Endodermal cell (in vitro differentiated cells): ENCODE measurements around the gene TBC1D23. TPM values are rescaled to one million over a fixed set of nuclear protein-coding genes. Genes with fewer than 3 reads are reported as not detected.

Source experiments
- DNase-seq: peaks from one replicate; pipeline ENCODE4 v3.0.0-alpha.2; 2017
- H3K27ac ChIP-seq: 2 replicates; pipeline ENCODE4 v1.5.1; 2013; ENCODE audit warnings: mild to moderate bottlenecking, low read depth, low read length, moderate library complexity
- H3K27me3 ChIP-seq: 2 replicates; pipeline ENCODE4 v1.6.1; 2013; ENCODE audit warnings: mild to moderate bottlenecking, low read length, moderate library complexity; ENCODE audit not compliant: insufficient read depth, control insufficient read depth, poor library complexity, severe bottlenecking
- H3K36me3 ChIP-seq: 2 replicates; pipeline ENCODE4 v1.7.0; 2013; ENCODE audit warnings: mild to moderate bottlenecking, low read length, moderate library complexity; ENCODE audit not compliant: control insufficient read depth, insufficient read depth
- H3K4me1 ChIP-seq: one replicate; pipeline ENCODE4 v1.7.0; 2013; ENCODE audit warnings: low read length; ENCODE audit not compliant: control insufficient read depth, insufficient read depth
- H3K4me3 ChIP-seq: 2 replicates; pipeline ENCODE4 v1.5.1; 2013; ENCODE audit warnings: mild to moderate bottlenecking, low read length, moderate library complexity
- H3K9ac ChIP-seq: 2 replicates; pipeline ENCODE4 v1.6.1; 2013; ENCODE audit warnings: mild to moderate bottlenecking, low read length, moderate library complexity; ENCODE audit not compliant: poor library complexity, severe bottlenecking; ENCODE audit errors: extremely low read depth
- H3K9me3 ChIP-seq: 2 replicates; pipeline ENCODE4 v1.6.1; 2013; ENCODE audit warnings: mild to moderate bottlenecking, low read length, moderate library complexity; ENCODE audit not compliant: control insufficient read depth
- H3K27ac Mint-ChIP-seq: 2 replicates; pipeline ENCODE4 v1.8.0; 2020; ENCODE audit warnings: mixed read lengths
- H3K27me3 Mint-ChIP-seq: 2 replicates; pipeline ENCODE4 v1.8.0; 2021; ENCODE audit warnings: mild to moderate bottlenecking, mixed read lengths; ENCODE audit not compliant: insufficient read depth
- H3K36me3 Mint-ChIP-seq: 2 replicates; pipeline ENCODE4 v1.8.0; 2020; ENCODE audit warnings: low read depth, mixed read lengths
- H3K4me1 Mint-ChIP-seq: 2 replicates; pipeline ENCODE4 v1.8.0; 2020; ENCODE audit warnings: mixed read lengths
- H3K4me3 Mint-ChIP-seq: 2 replicates; pipeline ENCODE4 v1.8.0; 2020; ENCODE audit warnings: mild to moderate bottlenecking, moderate library complexity, mixed read lengths
- H3K9me3 Mint-ChIP-seq: 2 replicates; pipeline ENCODE4 v1.8.0; 2020; ENCODE audit warnings: mild to moderate bottlenecking, mixed read lengths
- WGBS, 2 experiments: methylation state at CpG; one replicate each; pipeline versions ENCODE4 v1.1.5 to v1.1.7; 2013; ENCODE audit warnings: missing lambda C conversion rate in 2 of 2, mixed read lengths in 1 of 2; ENCODE audit not compliant: insufficient coverage in 1 of 2, insufficient read length in 1 of 2; 5-methylcytosine and 5-hydroxymethylcytosine counted together
- total RNA-seq, 2 donors: library from RNA; stranded (reverse); fragmentation: NEBNext Ultra II Directional in 1 of 2; extraction: Animal tissue kit (Norgen Biotek cat#: 25700) in 1 of 2; gene quantifications; 2 replicates in 1 of 2; 3 replicates in 1 of 2; pipeline ENCODE4 v1.2.1, GENCODE V29; 2021
- TF ChIP-seq, protein P1 (sequence below): fragments of 200-600 bp; sonication (generic); conservative IDR thresholded peaks from 2 replicates; pipeline ENCODE4 v1.5.0; 2021; ENCODE audit warnings: antibody characterized with exemption, mild to moderate bottlenecking

TBC1D23 gene
- total RNA-seq, 2 donors from 2014 or later = 30.9 to 32.0 TPM

- 100% methylated on average over 1 of the region's 1 CpG; no CpG with 5 or more reads in 1 of the 2 experiments for WGBS, 2 experiments
- no peak overlapping the region for H3K4me3 Mint-ChIP-seq
These were observed 5.7 kb downstream of the TBC1D23 start for GRCh38 chr3:100266531-100266930.

DNA sequence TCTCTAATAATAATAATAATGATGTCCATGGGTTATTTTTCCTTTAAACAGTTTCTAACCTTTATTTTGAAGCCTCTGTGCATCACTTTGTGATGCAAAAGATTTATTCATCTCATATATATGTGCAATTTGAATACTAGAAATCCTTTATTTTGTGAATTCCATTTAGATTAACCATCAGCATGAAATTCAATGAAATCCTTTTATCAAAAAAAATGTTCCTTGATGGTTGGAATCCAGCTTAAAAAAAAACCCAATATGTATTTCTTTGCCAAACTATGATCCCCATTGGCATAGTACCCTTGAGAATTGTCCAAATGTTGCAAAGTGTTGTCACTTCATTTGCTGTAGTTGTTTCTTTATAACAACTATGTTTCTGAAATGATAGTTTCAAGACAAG is 7.4 kb downstream of the TBC1D23 start:
- TF ChIP-seq, protein P1, sequence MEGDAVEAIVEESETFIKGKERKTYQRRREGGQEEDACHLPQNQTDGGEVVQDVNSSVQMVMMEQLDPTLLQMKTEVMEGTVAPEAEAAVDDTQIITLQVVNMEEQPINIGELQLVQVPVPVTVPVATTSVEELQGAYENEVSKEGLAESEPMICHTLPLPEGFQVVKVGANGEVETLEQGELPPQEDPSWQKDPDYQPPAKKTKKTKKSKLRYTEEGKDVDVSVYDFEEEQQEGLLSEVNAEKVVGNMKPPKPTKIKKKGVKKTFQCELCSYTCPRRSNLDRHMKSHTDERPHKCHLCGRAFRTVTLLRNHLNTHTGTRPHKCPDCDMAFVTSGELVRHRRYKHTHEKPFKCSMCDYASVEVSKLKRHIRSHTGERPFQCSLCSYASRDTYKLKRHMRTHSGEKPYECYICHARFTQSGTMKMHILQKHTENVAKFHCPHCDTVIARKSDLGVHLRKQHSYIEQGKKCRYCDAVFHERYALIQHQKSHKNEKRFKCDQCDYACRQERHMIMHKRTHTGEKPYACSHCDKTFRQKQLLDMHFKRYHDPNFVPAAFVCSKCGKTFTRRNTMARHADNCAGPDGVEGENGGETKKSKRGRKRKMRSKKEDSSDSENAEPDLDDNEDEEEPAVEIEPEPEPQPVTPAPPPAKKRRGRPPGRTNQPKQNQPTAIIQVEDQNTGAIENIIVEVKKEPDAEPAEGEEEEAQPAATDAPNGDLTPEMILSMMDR = no peak
- Mint-ChIP-seq H3K4me3 (no peak overlapping the region), H3K36me3 (no peaks in the 10 kb centered on the region), H3K4me1 (peaks cover 35% of the 10 kb centered on the region), H3K27ac (no peak overlapping the region), H3K9me3 (no peaks in the 10 kb centered on the region), H3K27me3 (no peaks in the 10 kb centered on the region)
- Histone ChIP-seq H3K4me1 (peaks cover 3% of the 10 kb centered on the region), H3K9ac (no peak overlapping the region), H3K27ac (no peak overlapping the region), H3K36me3 (no peaks in the 10 kb centered on the region), H3K4me3 (no peak overlapping the region), H3K9me3 (no peaks in the 10 kb centered on the region), H3K27me3 (no peaks in the 10 kb centered on the region)
- DNase-seq = no peak

More at GRCh38 chr3:100266531-100266930, 5.7 kb downstream of the TBC1D23 start:
- TF ChIP-seq, protein P1 = no peak
- H3K9me3 ChIP-seq = no peaks in the 10 kb centered on the region
- H3K36me3 ChIP-seq = no peaks in the 10 kb centered on the region
- H3K27ac ChIP-seq = no peak overlapping the region
- no peak overlapping the region for H3K4me3 ChIP-seq
- Mint-ChIP-seq H3K4me1 (peaks cover 34% of the 10 kb centered on the region), H3K27me3 (no peaks in the 10 kb centered on the region), H3K9me3 (no peaks in the 10 kb centered on the region), H3K36me3 (no peaks in the 10 kb centered on the region), H3K27ac (no peak overlapping the region)
- no peak overlapping the region for H3K9ac ChIP-seq
- H3K27me3 ChIP-seq = no peaks in the 10 kb centered on the region
- DNase-seq = no peak
- H3K4me1 ChIP-seq = peaks cover 3% of the 10 kb centered on the region

GRCh38 chr3:100269001-100269400 is 8.2 kb downstream of the TBC1D23 start:
- Histone ChIP-seq H3K36me3 (no peaks in the 10 kb centered on the region), H3K27ac (no peak overlapping the region), H3K9ac (no peak overlapping the region), H3K27me3 (no peaks in the 10 kb centered on the region), H3K9me3 (no peaks in the 10 kb centered on the region), H3K4me1 (peaks cover 3% of the 10 kb centered on the region), H3K4me3 (no peak overlapping the region)
- Mint-ChIP-seq H3K4me1 (peaks cover 34% of the 10 kb centered on the region), H3K27ac (no peak overlapping the region), H3K4me3 (no peak overlapping the region), H3K27me3 (no peaks in the 10 kb centered on the region), H3K9me3 (no peaks in the 10 kb centered on the region), H3K36me3 (no peaks in the 10 kb centered on the region)
- DNase-seq = no peak
- TF ChIP-seq, protein P1 = no peak
- WGBS, 2 experiments = 86 to 87% methylated on average over 1 to 2 of the region's 2 CpGs
